WTC11 (cell line): ENCODE results near the gene VWA3A. TPM values are rescaled to one million over a fixed set of nuclear protein-coding genes. Genes with fewer than 3 reads are reported as not detected.

Source experiments
- ATAC-seq: fragments of 200-7000 bp; cut with Tn5 transposase; 2 replicates; pipeline ENCODE4 v1.10.0; 2021; ENCODE audit warnings: mild to moderate bottlenecking, moderate library complexity
- CTCF ChIA-PET: fragments of 300-600 bp; sonication (Branson Sonifier 250); formaldehyde crosslinking; loops from one replicate; lab custom pipeline; 2021; ENCODE audit warnings: antibody characterized with exemption; lab: Charles Lee
- POLR2A ChIA-PET: fragments of 350-600 bp; sonication (Branson Sonifier 250); formaldehyde crosslinking; loops from one replicate; lab custom pipeline; 2021; ENCODE audit warnings: antibody characterized with exemption; lab: Charles Lee
- DNase-seq: peaks from one replicate; pipeline ENCODE4 v3.0.0; 2021; ENCODE audit warnings: low spot score
- H3K27ac Mint-ChIP-seq: 2 replicates; pipeline ENCODE4 v1.8.0; 2021; ENCODE audit warnings: mixed read lengths
- H3K27me3 Mint-ChIP-seq: 2 replicates; pipeline ENCODE4 v1.8.0; 2021; ENCODE audit warnings: low read depth, mild to moderate bottlenecking, moderate library complexity, mixed read lengths
- H3K36me3 Mint-ChIP-seq: 2 replicates; pipeline ENCODE4 v1.8.0; 2021; ENCODE audit warnings: mixed read lengths
- H3K4me1 Mint-ChIP-seq: 2 replicates; pipeline ENCODE4 v1.8.0; 2022; ENCODE audit warnings: mixed read lengths
- H3K4me3 Mint-ChIP-seq: 2 replicates; pipeline ENCODE4 v1.8.0; 2021; ENCODE audit warnings: mild to moderate bottlenecking, moderate library complexity, mixed read lengths
- H3K9me3 Mint-ChIP-seq: 2 replicates; pipeline ENCODE4 v1.8.0; 2021; ENCODE audit warnings: mixed read lengths
- ATF1 ChIP-seq: sonication (generic); formaldehyde crosslinking; IDR thresholded peaks from 2 replicates; pipeline ENCODE4 v1.8.1; 2023; ENCODE audit warnings: mild to moderate bottlenecking, moderate library complexity, missing genetic modification reagents
- CREM ChIP-seq: sonication (generic); formaldehyde crosslinking; IDR thresholded peaks from 2 replicates; pipeline ENCODE4 v1.8.1; 2022; ENCODE audit warnings: mild to moderate bottlenecking, missing genetic modification reagents, moderate library complexity
- ELF4 ChIP-seq: sonication (generic); formaldehyde crosslinking; IDR thresholded peaks from 2 replicates; pipeline ENCODE4 v1.8.1; 2022; ENCODE audit warnings: low read depth, mild to moderate bottlenecking, moderate library complexity, missing genetic modification reagents
- EMX1 ChIP-seq: fragments of 250-450 bp; sonication (Bioruptor Pico); IDR thresholded peaks from 2 replicates; pipeline ENCODE4 v1.8.0; 2021; ENCODE audit warnings: mild to moderate bottlenecking
- ETV6 ChIP-seq: sonication (generic); formaldehyde crosslinking; IDR thresholded peaks from 2 replicates; pipeline ENCODE4 v1.8.1; 2022; ENCODE audit warnings: mild to moderate bottlenecking, missing genetic modification reagents
- FOXP1 ChIP-seq: sonication (generic); formaldehyde crosslinking; IDR thresholded peaks from 2 replicates; pipeline ENCODE4 v1.8.0; 2022; ENCODE audit warnings: missing genetic modification reagents, mild to moderate bottlenecking, moderate library complexity, borderline replicate concordance
- GRHL2 ChIP-seq: fragments of 250-450 bp; sonication (Bioruptor Pico); IDR thresholded peaks from 2 replicates; pipeline ENCODE4 v1.8.0; 2022; ENCODE audit warnings: mild to moderate bottlenecking, moderate library complexity; ENCODE audit not compliant: insufficient replicate concordance, severe bottlenecking
- GTF2I ChIP-seq: fragments of 250-450 bp; sonication (Bioruptor Pico); conservative IDR thresholded peaks from 2 replicates; pipeline ENCODE4 v1.4.0; 2021; ENCODE audit warnings: mild to moderate bottlenecking
- HMGA2 ChIP-seq: fragments of 250-450 bp; sonication (Bioruptor Pico); IDR thresholded peaks from 2 replicates; pipeline ENCODE4 v1.4.0; 2021; ENCODE audit warnings: mild to moderate bottlenecking, moderate library complexity
- KAT7 ChIP-seq: sonication (generic); formaldehyde crosslinking; IDR thresholded peaks from 2 replicates; pipeline ENCODE4 v1.8.1; 2023; ENCODE audit warnings: missing genetic modification reagents, mild to moderate bottlenecking, borderline replicate concordance
- NFATC4 ChIP-seq: fragments of 250-450 bp; sonication (Bioruptor Pico); IDR thresholded peaks from 2 replicates; pipeline ENCODE4 v1.9.0; 2021; ENCODE audit warnings: mild to moderate bottlenecking
- NR3C1 ChIP-seq: sonication (generic); formaldehyde crosslinking; conservative IDR thresholded peaks from 2 replicates; pipeline ENCODE4 v1.8.1; 2023; ENCODE audit warnings: low read depth, mild to moderate bottlenecking, missing genetic modification reagents
- OVOL2 ChIP-seq: fragments of 250-450 bp; sonication (Bioruptor Pico); IDR thresholded peaks from 2 replicates; pipeline ENCODE4 v1.9.0; 2021; ENCODE audit warnings: mild to moderate bottlenecking, borderline replicate concordance
- RELA ChIP-seq: sonication (generic); formaldehyde crosslinking; IDR thresholded peaks from 2 replicates; pipeline ENCODE4 v1.8.1; 2022; ENCODE audit warnings: missing genetic modification reagents, mild to moderate bottlenecking, borderline replicate concordance
- SP1 ChIP-seq: sonication (generic); formaldehyde crosslinking; conservative IDR thresholded peaks from 2 replicates; pipeline ENCODE4 v1.8.1; 2022; ENCODE audit warnings: missing genetic modification reagents
- ZNF263 ChIP-seq: sonication (generic); formaldehyde crosslinking; IDR thresholded peaks from 2 replicates; pipeline ENCODE4 v1.8.1; 2022; ENCODE audit warnings: low read depth, mild to moderate bottlenecking, moderate library complexity, missing genetic modification reagents
- total RNA-seq: library from RNA; stranded (reverse); gene quantifications from 3 replicates; pipeline ENCODE4 v1.2.3, GENCODE V29; 2021
- TF ChIP-seq, protein P1 (sequence below): fragments of 250-450 bp; sonication (Bioruptor Pico); IDR thresholded peaks from 2 replicates; pipeline ENCODE4 v1.9.0; 2021; ENCODE audit warnings: mild to moderate bottlenecking
- TF ChIP-seq, protein P2 (sequence below): sonication (generic); formaldehyde crosslinking; conservative IDR thresholded peaks from 2 replicates; pipeline ENCODE4 v1.8.1; 2022; ENCODE audit warnings: mild to moderate bottlenecking, missing genetic modification reagents
- TF ChIP-seq, protein P3 (sequence below): fragments of 250-450 bp; sonication (Bioruptor Pico); IDR thresholded peaks from 2 replicates; pipeline ENCODE4 v2.1.2; 2022; ENCODE audit warnings: mild to moderate bottlenecking, moderate library complexity
- TF ChIP-seq, protein P4 (sequence below): sonication (generic); formaldehyde crosslinking; IDR thresholded peaks from 2 replicates; pipeline ENCODE4 v1.8.0; 2022; ENCODE audit warnings: mild to moderate bottlenecking, missing genetic modification reagents

VWA3A gene
- total RNA-seq, 1 experiment from 2014 or later, result 0.11 TPM

DNA sequence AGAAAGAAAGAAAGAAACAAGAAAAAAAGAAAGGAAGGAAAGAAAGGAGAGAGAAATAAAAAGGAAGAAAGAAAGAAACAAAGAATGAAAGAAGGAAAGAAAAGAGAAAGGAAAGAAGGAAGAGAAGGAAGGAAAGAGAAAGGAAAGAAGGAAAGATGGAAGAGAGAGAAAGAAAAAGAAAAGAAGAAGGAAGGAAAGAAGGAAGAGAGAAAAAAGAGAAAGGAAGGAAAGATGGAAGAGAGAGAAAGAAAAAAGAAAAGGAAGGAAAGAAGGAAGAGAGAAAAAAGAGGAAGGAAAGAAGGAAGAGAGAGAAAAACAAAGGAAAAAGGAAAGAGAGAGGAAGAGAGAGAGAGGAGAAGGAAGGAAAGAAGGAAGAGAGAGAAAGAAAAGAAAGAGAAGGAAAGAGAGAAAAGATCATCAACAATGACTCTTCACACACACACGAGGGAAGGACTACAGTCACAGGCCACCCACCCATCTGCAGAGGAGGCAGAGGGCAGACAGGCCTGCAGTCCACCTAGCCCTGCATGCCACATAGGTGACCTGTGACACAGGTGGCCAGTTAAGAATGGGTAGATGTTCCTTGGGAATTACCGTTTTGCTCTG, 23.9 kb downstream of the VWA3A start:
- no peak for TF ChIP-seq GRHL2 (CRISPR knock-in tag)
- no peak for TF ChIP-seq KAT7
- TF ChIP-seq, protein P1, sequence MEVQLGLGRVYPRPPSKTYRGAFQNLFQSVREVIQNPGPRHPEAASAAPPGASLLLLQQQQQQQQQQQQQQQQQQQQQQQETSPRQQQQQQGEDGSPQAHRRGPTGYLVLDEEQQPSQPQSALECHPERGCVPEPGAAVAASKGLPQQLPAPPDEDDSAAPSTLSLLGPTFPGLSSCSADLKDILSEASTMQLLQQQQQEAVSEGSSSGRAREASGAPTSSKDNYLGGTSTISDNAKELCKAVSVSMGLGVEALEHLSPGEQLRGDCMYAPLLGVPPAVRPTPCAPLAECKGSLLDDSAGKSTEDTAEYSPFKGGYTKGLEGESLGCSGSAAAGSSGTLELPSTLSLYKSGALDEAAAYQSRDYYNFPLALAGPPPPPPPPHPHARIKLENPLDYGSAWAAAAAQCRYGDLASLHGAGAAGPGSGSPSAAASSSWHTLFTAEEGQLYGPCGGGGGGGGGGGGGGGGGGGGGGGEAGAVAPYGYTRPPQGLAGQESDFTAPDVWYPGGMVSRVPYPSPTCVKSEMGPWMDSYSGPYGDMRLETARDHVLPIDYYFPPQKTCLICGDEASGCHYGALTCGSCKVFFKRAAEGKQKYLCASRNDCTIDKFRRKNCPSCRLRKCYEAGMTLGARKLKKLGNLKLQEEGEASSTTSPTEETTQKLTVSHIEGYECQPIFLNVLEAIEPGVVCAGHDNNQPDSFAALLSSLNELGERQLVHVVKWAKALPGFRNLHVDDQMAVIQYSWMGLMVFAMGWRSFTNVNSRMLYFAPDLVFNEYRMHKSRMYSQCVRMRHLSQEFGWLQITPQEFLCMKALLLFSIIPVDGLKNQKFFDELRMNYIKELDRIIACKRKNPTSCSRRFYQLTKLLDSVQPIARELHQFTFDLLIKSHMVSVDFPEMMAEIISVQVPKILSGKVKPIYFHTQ (CRISPR knock-in tag), result no peak
- TF ChIP-seq SP1, result no peak
- no peak for TF ChIP-seq ELF4 (CRISPR knock-in tag)
- TF ChIP-seq ETV6, result no peak
- Mint-ChIP-seq H3K9me3 (no peaks in the 10 kb centered on the region), H3K27ac (no peak overlapping the region), H3K36me3 (no peaks in the 10 kb centered on the region), H3K27me3 (no peaks in the 10 kb centered on the region; the same call in 1 of the 2 replicates), H3K4me3 (no peak overlapping the region), H3K4me1 (no peaks in the 10 kb centered on the region)
- DNase-seq (no peak), ATAC-seq (no peak)
- ChIA-PET POLR2A (no interaction called here), CTCF (no interaction called here)

DNA sequence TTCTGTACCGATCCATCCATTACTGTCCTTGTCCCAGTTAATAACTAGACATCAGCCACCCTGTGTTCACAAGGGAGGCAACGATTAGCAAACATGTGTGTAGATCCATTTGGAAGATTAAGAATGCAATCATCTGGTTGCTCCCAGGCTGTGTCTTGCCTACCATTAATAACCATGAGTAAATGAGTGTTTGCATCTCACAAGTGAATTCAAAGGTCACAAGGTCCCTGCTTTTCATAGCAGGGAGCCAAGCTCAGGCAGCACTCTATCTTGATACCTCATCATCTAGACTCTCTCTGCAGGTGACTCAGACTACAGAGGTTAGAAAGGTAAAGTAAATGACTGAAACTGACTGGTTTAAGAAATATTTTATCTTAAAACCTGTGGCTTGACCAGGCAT, 25.3 kb downstream of the VWA3A start:
- TF ChIP-seq CREM (CRISPR knock-in tag) (no peak), ATF1 (CRISPR knock-in tag) (no peak), NR3C1 (no peak), RELA (CRISPR knock-in tag) (no peak), OVOL2 (CRISPR knock-in tag) (no peak), SP1 (no peak), GTF2I (CRISPR knock-in tag) (no peak), NFATC4 (CRISPR knock-in tag) (no peak), ZNF263 (CRISPR knock-in tag) (no peak), FOXP1 (CRISPR knock-in tag) (no peak), HMGA2 (no peak), EMX1 (no peak)
- TF ChIP-seq, protein P2, sequence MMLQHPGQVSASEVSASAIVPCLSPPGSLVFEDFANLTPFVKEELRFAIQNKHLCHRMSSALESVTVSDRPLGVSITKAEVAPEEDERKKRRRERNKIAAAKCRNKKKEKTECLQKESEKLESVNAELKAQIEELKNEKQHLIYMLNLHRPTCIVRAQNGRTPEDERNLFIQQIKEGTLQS, result no peak
- TF ChIP-seq, protein P3, sequence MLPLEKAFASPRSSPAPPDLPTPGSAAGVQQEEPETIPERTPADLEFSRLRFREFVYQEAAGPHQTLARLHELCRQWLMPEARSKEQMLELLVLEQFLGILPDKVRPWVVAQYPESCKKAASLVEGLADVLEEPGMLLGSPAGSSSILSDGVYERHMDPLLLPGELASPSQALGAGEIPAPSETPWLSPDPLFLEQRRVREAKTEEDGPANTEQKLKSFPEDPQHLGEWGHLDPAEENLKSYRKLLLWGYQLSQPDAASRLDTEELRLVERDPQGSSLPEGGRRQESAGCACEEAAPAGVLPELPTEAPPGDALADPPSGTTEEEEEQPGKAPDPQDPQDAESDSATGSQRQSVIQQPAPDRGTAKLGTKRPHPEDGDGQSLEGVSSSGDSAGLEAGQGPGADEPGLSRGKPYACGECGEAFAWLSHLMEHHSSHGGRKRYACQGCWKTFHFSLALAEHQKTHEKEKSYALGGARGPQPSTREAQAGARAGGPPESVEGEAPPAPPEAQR (CRISPR knock-in tag), result no peak
- TF ChIP-seq, protein P4, sequence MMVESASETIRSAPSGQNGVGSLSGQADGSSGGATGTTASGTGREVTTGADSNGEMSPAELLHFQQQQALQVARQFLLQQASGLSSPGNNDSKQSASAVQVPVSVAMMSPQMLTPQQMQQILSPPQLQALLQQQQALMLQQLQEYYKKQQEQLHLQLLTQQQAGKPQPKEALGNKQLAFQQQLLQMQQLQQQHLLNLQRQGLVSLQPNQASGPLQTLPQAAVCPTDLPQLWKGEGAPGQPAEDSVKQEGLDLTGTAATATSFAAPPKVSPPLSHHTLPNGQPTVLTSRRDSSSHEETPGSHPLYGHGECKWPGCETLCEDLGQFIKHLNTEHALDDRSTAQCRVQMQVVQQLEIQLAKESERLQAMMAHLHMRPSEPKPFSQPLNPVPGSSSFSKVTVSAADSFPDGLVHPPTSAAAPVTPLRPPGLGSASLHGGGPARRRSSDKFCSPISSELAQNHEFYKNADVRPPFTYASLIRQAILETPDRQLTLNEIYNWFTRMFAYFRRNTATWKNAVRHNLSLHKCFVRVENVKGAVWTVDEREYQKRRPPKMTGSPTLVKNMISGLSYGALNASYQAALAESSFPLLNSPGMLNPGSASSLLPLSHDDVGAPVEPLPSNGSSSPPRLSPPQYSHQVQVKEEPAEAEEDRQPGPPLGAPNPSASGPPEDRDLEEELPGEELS, result no peak
- ChIA-PET CTCF (interaction anchor here (1.4 kb wide), 1 partner anchor 24 kb away, joined by 4 read pairs; no protein-coding TSS in a partner anchor), POLR2A (no interaction called here)
- no peaks in the 10 kb centered on the region for H3K4me1 Mint-ChIP-seq
- no peak overlapping the region for H3K4me3 Mint-ChIP-seq
- H3K27ac Mint-ChIP-seq, result no peak overlapping the region
- no peaks in the 10 kb centered on the region for H3K36me3 Mint-ChIP-seq
- ATAC-seq, result no peak
- H3K27me3 Mint-ChIP-seq, result no peaks in the 10 kb centered on the region; the same call in 1 of the 2 replicates
- no peak for DNase-seq
- no peaks in the 10 kb centered on the region for H3K9me3 Mint-ChIP-seq
